ENCODE results near the gene FRMD4A.
"Not testable (repeated sequence)": the region's sequence is repeated elsewhere in the genome, so short reads cannot be mapped to it uniquely, and the experiment has no call there.

The FRMD4A gene

GRCh38 chr10:14135196-14135595, 195.5 kb downstream of the FRMD4A start:
- FAIRE-seq = not testable (repeated sequence)

GRCh38 chr10:14134275-14134674, 196.4 kb downstream of the FRMD4A start:
- no peak for FAIRE-seq

DNA sequence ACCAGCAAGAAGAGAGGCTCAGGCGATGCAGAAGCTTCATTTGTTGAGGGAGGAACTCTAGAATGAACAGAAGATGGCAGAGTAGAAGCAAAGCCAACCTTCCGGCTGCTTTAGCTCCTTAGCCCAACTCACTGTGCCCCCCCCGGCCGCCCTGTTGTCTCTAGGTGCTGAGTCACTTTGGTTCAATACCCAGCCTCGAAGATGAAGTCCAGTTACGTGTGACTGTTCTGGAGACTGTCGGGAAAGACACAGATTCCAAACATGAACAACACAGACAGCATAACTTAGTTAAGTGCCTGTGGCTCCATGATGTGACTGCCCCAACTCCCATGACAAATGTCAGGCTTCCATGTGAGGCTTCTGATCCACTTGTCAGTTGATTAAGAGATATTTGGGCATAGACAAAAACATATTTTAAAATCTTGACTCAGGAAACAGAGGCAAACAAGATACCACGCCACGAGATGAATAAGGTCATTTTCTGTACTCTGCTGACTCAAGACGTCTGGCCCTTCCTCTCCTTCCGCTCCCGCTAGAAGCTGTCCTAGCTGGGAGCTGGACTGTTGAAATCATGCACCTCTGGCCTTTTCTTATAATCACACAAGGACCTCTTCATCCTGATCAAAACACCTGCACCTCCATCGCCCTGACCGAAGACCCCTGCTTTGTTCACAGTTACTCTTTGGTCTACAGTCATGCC, 199.3 kb downstream of the FRMD4A start:
- FAIRE-seq = no peak

DNA sequence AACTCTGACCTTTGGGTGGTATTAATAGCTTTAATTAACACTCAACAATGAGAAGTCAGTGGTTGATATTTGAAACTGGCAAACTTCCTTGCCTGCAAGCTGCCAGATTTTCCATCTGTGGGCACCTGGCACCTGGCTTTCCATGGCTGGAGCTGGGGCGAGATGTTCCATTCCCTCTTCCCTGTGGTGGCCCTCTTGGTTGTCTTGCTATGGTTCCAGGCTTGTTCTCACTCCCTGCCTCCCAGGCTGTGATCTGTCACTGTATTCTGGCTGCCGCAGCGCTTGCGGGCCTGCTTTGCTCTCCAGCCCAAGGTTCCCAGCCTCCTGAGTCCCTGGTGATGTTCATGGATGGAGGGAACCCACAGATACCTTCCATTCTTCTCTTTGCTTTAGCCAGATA, 201.0 kb downstream of the FRMD4A start:
- FAIRE-seq = no peak

DNA sequence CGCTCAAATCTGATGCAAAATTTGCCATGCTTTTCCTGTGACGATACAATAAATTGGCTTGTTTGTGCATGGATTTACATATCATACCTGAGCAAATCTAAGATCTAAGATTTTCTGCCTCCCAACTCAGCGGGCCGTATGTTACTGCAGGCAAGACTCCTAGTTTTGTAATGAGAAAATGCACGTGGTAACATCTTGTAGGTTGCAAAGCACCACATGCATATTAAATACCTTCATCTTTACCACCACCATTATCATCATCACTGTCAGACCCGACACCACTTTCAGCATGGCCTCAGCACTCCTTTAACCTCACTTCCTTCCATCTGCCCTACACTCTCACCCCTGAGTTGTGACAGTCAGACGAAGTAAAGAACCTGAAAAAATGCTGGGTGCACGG, 202.2 kb downstream of the FRMD4A start:
- FAIRE-seq = no peak

DNA sequence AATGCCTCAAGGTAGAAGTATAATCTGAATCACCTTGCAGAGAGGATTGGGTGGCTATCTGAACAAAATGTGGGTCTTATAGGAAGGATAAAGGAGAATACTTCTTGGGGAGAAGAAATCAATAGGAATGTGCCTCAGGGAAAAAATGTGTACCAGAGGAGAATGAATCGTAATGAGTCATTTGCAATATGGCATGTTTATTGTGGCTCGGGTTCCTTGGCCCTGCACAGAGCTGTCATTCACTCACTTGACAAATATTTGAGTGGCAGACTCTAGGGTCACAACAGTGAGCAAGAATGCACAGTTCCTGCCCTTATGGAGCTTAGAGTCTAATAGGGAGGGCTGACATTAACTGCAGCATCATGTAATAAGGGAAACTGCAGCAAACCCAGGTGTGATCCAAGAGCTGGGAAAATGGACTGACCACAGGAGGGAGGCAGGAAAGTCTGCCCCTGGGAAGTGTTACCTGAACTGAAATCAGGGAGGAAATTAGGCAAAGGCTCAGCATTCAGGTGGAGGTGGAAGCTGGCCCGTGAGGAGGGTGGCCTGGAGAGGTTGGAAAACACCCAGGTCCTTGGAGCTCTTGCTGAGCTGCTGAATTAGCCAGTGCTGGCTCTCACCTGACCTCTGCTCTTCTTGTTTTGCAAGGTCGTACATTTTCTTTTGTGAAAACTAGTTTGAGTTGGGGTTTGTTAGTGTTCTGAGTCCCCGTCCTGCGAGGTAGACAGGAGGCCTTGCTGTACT, 203.9 kb downstream of the FRMD4A start:
- FAIRE-seq = no peak

- no peak for FAIRE-seq
Measured at GRCh38 chr10:14125564-14125963, 205.2 kb downstream of the FRMD4A start.

DNA sequence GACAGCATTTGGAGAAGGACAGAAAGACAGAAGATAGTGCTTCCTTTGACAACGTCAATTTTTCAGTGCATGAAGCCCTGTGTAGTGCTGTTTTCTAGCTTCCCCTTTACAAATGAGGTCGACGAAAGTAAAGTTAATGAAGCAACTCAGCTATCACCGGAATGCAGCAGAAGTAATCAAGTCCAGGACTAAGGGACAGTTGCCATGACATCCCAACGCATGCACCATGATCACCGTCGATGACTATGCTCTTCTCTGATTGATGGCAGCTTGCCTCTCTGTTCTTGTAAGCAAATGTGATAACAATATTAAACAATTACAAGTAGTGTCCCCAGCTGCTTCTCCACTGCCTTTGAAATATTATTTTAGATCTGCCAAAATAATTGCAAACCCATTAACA, 205.8 kb downstream of the FRMD4A start:
- FAIRE-seq = no peak

DNA sequence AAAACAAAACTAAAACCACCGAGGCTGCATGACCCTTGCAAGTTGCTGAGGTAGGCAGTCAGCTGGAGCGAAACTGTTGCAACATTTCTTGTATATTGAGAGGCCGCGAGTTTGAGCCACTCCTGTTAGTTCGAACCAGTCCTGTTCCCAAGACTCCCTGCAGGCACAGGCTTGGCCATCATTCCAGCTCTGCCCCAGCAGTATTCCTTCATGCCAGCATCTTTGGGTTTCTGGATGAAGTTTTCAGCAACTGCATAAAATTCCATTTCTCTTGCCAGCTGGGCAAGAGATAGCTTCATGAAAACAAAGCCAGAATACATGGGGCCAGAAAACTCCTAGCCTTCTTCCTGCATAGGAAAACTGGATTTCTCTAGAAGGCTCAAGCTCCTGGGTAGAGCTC, 207.6 kb downstream of the FRMD4A start:
- FAIRE-seq = no peak

DNA sequence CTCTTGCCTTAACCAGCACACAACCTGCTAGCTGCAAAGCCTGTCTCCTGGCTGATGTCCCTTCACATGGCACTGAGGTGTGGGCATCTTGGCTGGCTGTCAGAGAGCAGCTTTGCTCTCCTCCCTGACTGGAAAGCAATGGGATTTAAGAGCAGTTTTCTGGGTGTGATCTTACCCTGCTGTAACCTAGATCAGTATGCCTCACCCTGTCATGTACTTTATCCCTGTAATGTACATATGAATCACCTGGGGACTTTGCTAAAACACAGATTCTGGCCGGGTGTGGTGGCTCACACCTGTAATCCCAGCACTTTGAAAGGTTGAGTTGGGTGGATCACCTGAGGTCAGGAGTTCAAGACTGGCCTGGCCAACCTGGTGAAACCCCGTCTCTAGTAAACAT, 209.9 kb downstream of the FRMD4A start:
- FAIRE-seq = no peak

DNA sequence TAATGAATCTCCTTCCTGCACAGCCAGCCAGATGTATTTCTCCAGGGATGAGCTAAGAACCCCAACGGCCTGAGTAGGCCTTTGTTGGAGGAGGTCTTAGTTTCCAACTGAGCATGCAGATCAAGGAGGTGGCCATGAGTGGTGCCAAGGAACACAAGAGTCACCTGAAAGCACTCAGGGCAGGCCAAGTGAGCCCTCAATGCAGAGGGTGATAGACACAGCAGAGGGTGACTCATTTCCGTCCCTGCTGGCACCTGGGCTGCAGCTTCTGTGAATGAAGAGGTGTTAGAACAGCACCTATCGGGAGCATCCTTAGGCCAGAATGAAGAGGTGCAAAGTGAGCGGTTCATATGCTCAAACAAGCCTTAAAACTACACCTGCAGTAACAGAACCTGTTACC, 211.8 kb downstream of the FRMD4A start:
- FAIRE-seq = no peak

- no peak for FAIRE-seq
Measured at GRCh38 chr10:14116837-14117236, 213.9 kb downstream of the FRMD4A start.

- FAIRE-seq = no peak
Measured at GRCh38 chr10:14116021-14116420, 214.7 kb downstream of the FRMD4A start.

GRCh38 chr10:14114791-14115190, 215.9 kb downstream of the FRMD4A start:
- no peak for FAIRE-seq

- no peak for FAIRE-seq
Measured at GRCh38 chr10:14112056-14112455, 218.7 kb downstream of the FRMD4A start.

DNA sequence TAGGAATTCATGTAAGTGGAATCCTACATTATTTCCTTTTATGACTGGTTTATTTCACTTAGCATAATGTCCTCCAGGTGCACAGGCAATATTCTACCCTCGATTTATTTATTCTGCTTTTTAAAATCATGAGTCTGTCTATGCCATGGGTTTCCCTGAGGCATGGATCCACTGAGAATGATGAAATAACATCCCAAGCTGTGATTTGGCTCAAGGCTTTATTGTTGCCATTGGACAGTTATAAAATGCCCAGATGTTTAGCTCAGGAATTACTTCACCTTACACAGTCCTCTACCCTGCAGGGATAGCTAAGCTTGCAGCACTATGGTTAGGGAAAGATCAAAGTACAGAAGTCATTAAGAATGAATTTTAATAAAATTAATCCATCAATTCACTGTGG, 219.5 kb downstream of the FRMD4A start:
- FAIRE-seq = no peak

GRCh38 chr10:14106828-14107227, 223.9 kb downstream of the FRMD4A start:
- FAIRE-seq = no peak

- FAIRE-seq = no peak
Measured at GRCh38 chr10:14102056-14102455, 228.7 kb downstream of the FRMD4A start.

GRCh38 chr10:14099885-14100284, 230.8 kb downstream of the FRMD4A start:
- no peak for FAIRE-seq

- FAIRE-seq = no peak
Measured at GRCh38 chr10:14093730-14094484, 236.8 kb downstream of the FRMD4A start.

GRCh38 chr10:14092799-14093198, 237.9 kb downstream of the FRMD4A start:
- no peak for FAIRE-seq

GRCh38 chr10:14089556-14090292, 241.0 kb downstream of the FRMD4A start:
- no peak for FAIRE-seq

GRCh38 chr10:14087566-14087965, 243.2 kb downstream of the FRMD4A start:
- no peak for FAIRE-seq
